NK-92 (cell line): ENCODE data around the gene SETBP1.

Experiments used
- DNase-seq: peaks from one replicate; lab custom pipeline; 2025; ENCODE audit not compliant: unreplicated experiment; lab: John Stamatoyannopoulos, UW

The SETBP1 gene

DNA sequence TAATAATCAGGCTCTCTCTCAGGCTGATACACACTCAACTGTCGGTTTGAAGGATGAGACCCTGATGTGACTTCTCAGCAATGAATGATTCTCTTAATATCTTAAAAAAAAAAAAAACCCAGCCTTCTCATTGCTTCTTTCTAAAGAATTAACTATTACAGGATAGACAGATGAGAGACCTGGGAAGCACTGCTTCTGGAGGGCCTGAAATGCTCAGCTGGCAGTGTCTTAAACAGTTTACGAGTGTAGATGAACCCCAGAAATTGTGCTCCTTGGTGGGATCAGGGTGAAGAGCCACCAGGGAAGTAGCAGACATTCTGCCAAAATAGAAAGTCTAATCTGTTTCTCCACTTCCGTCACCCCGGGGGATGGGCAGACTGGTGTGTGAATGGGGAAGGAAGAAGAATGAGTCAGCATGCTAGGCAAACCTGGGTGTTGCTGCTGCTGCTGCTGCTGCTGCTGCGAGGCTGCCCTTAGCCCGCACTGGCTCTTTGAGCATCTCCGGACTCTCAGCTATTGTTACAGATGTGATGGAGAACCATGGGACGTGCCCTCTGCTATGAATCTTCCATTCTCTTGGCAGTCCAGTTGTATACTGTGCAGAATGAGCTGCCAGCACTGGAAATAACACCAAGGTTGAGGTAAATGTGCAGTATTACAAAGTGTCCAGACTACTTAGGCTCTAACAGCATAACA lies 158.4 kb downstream of the SETBP1 start:
- DNase-seq, result no peak

DNA sequence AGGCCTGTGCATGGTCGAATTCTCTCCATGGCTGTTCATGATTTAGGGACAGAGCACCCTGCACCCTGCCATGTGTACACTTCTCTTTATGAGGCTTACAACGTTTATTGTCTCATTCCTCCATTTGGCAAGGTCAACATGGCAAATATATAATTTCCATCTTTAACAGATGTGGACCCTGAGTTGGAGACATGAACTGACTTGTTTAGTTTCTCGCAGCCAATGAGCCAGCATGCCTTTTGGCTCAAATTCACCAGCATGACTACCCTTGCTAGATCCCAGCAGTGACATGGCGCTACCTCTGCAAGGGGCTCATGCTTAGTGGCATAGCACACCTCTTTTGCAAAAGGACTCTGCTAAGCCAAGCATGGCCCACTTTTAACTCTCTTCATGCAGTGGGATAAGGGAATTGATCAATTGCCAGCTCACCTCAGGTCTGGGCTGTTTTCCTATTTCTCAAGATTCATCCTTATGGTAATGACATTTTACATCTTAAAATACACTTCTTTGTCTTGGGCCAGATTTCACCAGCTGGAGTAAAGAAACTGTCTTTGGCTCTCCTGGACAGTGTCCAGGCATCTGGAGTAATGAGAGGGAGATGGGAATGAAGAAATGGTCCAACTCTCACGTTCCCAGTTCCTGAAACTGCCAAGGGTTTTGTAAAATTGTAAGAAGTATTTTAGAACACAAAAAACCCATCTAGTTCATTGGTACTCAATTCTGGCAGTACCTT lies 159.5 kb downstream of the SETBP1 start:
- DNase-seq, result no peak

DNA sequence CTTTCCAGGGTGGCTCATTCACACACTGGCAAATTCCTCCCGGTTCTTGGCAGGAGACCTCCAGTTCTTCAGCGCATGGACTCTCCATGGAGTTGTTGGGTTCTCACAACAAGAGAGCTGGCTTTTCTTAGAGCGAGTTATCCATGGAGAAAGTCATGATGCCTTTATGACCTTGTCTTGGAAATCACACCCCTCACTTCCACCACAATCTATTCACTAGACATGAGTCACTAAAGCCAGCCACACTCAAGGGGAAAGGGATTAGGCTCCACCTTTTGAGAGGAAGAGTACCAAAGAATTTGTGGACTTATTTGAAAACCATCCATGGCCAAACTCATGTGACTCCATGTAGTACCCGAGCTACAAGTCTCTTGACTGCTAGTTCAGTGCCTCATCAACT lies 160.5 kb downstream of the SETBP1 start:
- DNase-seq, result no peak

DNA sequence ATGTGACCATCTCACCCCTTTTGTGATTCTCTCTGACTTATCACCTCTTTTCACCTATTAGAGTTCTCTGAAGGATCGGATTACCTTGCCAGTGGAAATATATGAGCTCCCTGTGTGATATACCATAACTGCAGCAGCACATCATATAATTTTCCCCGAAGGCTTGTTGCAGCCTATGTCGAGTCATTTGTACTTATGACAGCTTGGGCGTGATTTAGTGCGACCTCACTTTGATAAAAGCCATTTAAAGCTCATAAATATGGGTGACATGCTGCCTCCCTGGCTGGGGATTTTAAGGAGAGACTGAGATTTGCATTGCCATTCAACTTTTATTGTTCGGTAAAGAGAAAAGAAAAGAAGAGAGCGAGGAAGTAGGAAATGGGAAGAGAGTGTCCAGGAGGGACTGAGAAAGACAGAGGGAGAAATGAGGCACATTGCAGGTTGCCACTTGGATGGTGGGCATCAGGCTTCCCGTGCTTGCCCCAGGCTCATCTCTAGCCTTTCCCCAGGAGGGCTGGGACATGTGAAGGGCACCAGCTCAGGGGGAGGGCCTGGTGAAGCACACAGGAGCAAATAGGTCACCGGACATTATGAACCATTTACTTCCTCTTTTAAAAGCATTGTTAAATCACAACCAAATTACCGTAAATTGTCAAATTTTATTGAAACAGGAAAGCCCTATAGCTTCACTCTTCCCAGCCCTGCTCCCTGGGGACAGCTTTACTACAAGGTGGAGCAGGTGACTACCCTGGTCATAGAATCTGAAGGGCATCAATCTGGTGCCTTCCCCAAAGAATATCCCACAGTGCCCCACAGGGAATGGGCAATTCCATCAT lies 161.3 kb downstream of the SETBP1 start:
- no peak for DNase-seq

DNA sequence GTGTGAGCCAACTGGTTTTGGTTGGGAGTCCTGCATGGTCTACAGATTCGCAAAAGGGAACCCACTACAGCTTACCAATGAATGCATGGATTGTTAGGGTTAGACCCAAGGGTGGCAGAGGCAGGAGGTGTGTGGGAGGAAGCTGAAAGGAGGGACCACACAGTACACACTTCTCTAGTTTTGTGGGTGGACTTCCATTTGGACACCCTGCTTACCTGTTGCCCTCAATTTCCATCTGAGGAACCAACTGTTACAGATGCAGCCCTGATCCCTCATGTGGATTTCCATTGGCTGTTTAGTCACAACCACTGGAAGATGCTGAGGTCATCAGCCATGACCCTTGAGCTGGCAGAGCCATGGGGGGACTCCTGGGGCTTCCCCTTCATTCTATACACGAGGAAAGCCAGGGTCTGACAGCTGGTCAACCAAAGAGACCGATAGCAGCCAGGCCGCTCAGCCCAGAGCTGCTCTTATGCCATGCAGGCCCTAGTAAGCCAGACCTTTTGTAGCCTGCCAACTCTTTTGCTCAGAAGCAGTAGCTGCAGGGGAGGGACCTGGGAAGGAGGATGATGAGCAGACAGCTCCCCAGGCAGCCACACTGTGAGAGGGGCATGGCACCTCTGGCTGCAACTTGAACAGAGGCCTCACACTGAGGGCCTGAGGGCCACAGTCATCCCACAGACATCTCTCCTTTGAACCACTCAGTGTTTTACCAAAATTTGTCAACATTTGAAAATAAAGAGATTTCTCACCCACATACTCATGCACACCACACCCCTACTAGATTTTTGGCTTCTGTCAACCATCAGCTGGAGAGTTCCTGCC lies 162.1 kb downstream of the SETBP1 start:
- DNase-seq, result no peak

DNA sequence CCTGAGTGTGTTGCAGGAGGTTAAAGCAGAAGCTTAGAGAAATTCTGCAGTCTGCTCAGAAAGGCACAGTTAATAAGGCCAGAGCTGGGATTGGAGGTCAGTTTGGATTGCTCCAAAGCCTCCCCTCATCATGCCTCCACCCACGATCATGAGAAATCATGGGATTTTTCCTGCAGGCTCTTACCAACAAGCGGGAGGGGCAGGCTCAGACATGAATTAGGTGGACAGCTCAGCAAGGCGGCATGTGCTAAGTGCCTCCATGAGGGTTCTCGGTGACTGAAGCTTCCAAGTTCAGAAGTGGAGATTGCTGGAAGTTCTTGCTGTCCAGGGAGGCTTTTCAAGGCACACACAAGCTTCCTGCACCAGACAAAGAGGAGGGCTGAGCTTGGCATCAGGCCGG lies 163.8 kb downstream of the SETBP1 start:
- DNase-seq, result no peak

DNA sequence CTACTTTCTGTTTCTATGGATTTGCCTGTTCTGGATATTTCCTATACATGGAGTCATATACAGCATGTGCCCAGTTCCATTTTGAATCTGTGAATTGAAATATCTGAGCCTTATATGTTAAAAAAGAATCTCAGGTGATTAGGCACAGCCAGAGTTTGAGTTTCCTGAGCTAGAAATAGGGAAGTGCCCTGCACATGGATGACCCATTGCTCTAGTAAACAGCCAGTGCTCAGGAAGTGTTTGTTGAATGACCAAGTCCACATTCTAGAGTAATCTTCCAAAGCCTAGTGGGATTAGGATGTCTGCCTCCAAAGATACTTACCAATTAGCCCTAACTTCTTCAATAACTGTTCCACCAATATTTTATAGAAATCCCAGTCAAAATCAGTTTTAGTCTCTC lies 165.8 kb downstream of the SETBP1 start:
- DNase-seq, result no peak

DNA sequence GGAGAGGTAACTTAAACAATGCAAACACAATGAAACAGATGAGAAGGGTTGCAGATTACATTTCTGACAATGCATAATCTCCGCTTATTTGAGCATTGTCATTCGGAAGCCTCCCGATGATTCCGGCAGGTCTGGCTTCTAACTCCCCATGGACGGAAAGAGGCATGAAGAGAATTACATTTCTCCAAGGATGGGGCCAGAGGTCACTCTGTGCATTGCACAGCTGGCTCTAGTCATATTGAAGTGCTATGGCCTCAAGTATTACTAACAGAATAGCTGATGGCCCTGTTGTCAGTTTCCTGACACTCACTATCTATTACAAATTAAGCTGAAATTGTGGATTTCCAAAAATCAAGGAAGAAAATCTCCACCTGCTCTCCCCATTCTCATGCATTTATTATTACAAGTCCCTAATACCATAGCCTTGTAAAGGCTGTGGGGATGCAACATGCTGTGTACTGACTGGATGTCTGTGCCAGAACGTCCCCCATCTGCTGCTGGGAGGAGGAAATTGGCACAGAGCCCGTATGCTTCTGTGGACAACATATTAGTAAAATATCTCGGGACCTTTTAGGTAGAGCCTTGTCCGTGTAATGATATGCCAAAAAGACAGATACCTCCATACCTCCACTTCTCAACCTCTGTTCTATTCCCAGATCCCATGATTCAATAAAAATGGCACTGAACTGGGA lies 168.1 kb downstream of the SETBP1 start:
- DNase-seq, result no peak

DNA sequence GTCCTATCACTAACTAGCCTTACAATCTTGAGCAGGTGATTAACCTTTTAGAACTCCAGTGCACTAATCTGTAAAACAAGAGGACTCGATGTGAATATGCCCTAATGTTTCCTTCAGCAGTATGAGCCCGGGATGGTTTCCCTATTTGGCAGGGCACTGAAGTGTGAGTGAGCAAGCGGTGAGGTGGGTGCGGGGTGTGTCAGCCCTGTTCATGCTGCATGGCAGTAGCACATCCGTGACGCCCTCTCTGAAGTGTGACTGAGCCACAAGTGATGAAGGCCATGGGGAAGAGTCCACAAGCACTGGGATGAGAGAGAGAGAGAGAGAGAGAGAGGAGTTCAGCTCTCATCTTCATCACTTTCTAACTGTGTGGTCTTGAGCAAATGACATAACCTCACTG lies 168.7 kb downstream of the SETBP1 start:
- DNase-seq, result no peak

DNA sequence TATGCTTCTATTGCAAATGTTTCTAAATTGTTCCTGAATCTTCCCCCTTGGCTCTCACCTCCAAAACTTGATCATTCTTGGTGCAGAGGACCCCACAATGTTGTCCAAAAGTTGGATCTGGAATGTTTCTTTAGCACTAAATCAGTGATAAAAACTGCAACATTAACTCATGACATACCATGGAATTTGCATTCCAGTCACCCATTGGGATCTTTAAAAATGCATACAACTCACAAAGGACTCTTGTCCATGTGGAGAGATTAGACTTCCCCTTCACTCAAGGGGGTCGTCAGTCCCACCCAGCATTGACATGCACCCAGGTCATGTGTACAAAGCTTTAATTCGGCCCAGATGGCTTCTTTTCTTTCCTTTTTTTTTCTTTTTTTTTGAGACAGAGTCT lies 169.3 kb downstream of the SETBP1 start:
- DNase-seq, result no peak

DNA sequence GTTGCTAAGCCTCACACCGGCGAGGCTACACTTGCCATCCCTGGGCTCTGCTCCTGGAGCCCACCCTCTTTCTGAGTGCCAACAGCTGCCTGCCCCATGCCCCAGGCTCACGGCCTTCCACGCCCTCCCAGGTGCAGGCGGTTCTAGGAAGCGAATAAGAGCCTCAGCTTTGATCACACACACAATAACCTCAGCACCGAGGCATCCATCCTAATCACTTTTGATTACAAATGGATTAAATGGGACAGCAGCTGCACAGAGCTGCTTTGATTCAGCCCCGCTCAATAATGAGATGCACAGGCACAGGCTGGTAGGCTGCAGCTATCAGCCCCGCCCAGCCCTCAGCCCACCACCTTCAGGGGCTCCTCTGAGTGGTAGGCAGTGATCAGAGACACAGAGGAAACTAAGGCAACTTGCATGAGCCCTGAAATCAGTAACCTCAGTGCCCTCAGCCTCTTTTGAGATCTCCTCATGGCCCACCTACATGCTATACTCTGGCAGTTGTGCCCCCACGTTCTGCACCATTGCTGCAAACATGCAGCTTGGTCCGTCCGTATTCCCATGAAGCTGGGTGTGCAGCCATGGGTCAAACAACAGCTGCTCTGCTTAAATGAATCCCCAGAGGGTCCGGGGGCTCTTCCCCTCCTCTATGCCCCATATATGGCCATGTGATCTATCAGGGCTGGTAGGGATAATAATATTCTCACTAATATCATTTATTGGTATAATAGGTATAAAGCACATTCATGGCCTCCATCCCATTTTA lies 171.4 kb downstream of the SETBP1 start:
- no peak for DNase-seq

DNA sequence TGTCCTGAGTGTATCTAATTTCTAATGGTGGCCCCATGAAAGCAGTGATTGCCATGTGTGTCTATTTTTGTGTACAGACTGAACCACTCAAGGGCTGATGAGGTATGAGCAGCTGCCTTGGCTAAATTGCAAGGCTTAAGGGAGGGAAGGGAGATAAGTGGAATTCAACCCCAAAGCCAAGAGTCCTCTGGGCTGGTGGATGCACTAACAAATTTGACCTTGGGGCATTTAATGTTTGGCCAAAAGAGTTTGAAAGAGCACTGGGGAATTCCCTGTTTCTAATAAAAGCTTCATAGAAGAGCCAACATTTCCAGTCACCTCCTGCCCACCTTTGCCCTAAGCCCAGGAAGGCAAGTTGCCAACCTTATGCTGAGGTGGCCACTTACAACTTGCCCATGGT lies 172.1 kb downstream of the SETBP1 start:
- no peak for DNase-seq

DNA sequence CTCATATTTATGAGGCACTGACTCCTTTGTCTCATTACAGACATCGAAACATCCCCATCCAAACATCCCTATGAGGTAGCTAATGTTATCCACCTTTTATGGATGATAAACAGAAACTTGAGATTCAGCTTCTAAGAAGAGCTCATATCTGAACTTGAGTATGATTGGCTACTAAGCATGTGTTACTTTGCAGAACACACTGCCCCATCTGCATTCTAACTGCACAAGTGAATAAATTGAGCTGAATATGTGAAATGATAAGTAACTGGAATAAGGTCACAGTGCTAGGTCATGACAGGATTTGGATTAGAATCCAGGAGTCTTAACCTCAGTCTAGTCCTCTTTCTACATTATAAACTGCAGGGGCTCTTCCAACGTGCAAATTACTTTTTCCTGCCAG lies 172.7 kb downstream of the SETBP1 start:
- DNase-seq, result no peak

DNA sequence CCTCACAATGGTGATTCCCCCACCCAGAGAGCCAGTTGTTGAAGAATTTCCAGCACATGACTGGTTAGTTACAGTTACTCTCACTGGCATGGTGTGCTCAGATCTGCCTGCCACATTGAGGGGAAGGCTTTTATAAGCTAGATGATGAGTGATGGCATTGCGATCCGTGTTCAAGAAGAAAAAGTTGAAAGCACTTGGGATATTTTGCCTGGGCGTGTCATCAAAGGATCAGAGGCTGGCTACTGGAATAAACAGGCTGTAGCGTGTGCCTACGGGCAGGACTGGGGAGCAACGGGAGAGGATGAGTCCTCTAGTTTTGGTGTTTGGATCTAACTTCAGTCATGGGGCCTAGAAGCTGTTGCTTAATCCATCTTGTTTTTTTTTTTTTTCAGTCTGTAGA lies 175.0 kb downstream of the SETBP1 start:
- DNase-seq, result no peak

DNA sequence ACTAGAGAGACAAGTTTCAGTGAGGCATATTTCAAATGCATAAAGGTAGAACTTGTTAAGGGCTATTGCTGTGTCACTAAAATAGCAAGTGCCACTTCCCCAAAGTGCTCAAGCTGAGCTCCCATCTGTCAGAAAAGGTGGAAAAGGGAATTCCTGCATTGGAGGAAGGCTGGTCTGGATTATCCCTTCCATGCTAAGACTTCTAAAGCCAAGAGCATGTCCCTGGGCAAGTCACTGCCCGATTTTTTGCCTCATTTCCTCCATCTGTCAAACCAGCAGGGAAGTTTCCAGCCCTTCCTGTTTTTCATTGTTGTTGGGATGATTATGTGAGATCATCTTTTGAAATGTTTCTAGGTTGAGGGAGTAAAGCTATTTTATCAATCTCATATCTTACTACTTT lies 175.5 kb downstream of the SETBP1 start:
- no peak for DNase-seq

DNA sequence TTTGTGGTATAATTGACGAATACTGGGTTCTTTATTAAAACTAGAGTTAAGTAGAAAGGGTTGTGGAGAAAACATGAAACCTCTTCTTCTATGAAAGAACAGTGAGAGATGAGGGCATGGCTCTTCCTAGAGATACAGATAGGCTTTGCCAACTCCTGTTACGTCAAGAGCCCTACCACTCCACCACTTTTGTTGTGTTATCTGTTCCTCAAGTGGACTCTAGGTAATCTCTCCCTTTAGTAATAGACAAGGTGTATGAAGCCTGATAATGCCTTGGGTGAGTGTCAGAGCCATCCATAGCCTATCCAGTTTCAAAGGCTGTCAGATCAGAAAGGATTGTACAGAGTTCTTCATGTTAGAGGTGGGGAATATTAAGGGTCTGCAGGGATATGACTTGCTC lies 176.4 kb downstream of the SETBP1 start:
- DNase-seq, result no peak

DNA sequence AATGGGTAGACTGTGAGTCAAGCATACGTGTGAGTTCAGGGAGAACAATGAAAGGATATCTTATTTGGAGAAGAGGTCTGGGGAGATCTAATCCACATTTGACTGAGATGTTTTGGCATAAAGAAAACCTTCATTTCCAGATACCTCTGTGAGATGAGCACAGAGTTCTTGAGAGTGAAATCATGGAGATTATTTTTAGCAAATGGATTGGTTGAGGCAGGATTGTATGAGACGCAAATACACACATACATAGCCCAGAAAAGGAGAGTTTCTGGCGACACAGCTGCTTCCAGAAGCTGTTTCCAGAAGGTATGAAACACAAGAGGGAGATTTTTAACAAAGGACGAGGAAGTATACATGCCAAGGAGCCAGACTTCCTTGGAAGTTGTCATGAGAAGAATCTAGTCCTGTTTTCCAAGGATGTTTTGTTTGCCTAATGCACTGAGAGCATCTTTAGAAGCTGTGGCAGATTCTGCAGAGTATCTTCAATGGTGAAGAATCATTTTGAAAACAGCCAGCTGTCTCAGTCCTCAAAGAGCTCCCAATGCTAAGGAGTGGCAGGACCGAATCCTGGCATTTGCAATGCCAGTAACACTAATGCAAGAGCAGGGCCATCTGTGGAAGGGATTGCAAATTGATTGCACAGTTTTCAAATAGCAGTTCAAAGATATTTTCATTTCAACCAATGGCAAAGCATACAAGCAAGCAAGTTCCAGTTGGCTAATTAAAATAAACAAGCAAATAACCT lies 177.2 kb downstream of the SETBP1 start:
- DNase-seq, result no peak

DNA sequence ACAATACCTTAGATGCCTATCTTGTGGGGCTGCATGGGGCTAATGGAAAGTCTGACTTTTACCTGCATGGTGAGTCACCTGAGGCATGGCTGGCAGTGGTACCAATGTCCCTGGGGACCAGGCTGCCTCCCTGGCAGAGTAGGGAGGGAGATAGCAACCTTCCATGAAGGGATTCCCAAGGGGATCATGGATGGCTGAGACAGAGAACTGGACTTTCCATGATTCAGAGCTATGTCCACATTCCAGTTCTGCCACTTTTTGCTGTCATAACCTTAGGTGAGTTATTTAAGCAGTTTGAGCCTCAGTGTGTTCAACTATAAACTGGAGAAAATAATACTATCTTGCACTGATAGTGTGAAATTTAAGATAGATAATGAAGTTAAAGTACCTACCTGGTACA lies 178.6 kb downstream of the SETBP1 start:
- DNase-seq, result no peak
